NCI-H1105 treated with DMSO at 0.1 percent for 48 hours (cell line): ENCODE measurements around the gene DAB1.

Experiments used
- DNase-seq: peaks from one replicate; lab custom pipeline; 2025; lab: John Stamatoyannopoulos, UW

DAB1 gene

GRCh38 chr1:56975446-56975845, 448.4 kb downstream of the DAB1 start:
- DNase-seq: no peak

- no peak for DNase-seq
Observed at GRCh38 chr1:56973923-56974742, 449.7 kb downstream of the DAB1 start.

- DNase-seq: no peak
Observed at GRCh38 chr1:56972976-56973375, 450.9 kb downstream of the DAB1 start.

DNA sequence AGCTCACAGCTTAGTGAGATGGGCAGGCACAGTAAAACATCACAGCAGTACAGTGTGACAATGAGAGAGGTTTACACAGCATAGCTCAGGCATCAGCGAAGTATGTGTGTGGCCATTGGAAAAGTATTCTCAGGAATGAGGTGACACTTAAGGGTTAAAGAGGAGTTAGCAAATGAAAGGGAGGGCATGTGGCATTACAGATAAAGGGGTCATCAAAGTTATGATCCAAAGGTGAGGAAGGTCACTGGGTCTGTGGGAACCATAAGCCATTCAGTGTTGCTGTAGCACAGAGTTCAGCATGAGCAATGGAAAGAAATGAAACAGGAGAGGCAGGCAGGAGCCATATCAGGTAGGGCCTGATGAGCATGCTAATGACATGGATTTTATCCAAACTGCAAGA, 453.6 kb downstream of the DAB1 start:
- no peak for DNase-seq

- DNase-seq: no peak
Observed at GRCh38 chr1:56968878-56969495, 454.9 kb downstream of the DAB1 start.

DNA sequence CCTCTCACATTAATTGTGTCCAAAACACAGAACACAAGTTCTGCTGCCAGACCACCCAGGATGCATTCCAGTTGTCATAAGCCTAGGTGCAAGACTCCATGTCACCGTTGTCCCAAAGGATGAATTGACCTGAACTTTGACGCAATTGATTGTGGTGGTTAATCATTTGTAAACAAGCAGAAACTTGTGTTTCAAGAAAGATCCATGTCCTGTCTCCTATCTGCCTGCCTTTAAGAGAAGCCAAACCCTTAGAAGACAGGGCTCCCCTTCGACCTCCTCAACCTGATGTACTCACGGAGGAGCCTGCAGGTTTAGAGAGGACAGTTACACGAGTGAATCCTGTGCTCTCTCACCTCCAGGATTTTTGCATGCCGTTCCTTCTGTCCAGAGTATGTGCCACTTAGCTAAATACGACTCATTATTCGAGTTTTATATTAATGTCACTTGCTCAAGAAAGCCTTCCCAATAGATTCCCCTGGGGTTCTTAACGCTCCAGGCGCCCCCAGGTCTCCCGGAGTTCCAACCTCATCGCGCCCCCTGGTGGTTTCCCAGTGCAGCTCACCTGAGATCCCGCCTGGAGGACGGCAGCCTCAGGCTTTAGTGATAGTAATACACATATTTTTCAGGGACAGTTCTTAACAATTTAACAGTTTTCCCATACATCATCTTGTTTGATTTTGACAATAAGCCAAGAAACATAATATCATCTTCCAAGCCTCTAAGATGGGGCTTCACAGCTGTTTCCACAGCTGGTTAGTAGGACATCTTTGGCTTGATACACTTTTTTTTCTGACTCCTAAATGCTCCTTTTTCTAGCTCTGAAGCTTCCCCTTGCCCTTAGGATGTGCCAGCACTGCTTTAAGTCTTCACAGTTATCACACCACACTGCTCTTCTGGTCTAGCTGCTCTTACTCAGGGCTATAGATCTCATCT, 455.7 kb downstream of the DAB1 start:
- no peak for DNase-seq

DNA sequence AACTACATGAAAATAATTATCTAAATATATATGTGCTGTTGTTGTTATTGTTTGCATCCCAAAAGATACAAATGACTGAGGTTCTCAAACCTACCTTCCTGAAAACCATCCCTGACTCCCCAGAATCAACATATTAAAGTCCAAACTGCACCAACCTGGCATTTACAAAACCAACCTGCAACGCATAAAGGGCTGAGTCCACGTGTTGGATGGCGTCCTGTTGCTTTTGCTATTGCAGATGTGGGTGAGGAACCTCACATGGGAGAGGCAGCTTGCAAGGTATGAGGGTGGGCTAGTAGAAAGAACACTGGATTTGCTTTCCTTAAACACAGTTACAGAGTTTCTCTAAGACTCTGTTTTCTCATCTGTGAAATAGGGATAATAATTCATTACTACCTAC, 456.5 kb downstream of the DAB1 start:
- DNase-seq: no peak

- DNase-seq: no peak
Observed at GRCh38 chr1:56966698-56966999, 457.2 kb downstream of the DAB1 start.

DNA sequence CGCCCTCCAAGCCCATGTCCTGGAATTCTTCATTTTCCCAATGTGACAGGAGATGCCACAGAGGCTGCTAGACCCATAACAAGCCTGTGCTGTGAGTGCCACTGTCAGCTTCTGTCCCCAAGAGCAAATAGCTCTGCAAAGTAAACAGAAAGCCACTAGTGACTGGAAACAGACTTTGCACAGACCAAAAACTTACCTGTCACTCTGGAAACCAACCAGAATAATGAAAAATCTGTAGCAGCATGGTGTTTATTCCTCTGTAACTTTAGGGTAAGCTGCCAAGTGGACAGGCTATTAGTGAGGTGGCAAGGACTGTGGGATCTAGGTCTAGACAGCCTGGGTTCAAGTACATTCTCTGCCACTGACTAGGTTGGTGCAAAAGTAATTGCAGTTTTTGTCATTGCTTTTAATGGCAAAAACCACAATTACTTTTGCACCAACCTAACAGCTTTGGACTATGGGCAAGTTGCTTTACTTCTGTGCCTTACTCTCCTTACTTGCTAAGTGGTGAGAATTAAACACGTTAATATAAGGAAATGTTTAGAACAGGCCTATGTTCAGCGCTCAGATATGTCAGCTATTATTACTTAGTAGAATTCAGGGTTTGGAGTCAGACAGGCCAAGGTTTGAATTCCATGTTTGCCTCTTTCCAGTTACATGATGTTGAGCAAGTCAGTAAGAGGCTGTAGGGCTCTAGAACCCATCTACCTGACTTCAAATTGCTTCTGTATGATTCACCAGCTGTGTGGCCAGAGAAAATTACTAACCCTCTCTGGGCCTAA, 457.8 kb downstream of the DAB1 start, which contains the start of gene C8B:
TSS of gene C8B (minus strand) at position 100 of the 782 bp plus-strand sequence. CDS start at position 33, 67 bp downstream.
- no peak for DNase-seq

DNA sequence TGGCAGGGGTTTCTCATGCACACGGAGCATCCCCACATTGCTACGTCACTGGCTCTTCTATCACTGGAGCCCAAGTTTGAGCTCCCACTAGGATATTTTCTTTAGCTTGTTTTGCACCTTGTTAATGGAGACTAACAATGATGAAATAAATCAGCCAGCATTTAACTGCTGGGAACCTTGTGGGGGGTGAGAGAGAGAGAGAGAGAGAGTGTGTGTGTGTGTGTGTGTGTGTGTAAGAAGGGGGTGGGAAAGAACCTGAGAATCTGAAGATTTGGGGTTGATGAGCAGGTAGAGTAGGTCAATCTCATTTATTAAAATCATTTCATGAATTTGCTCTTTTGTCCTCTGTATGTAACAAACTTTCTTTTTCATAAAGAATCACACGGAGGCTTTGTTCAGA, 458.7 kb downstream of the DAB1 start:
- no peak for DNase-seq

- DNase-seq: no peak
Observed at GRCh38 chr1:56964349-56965017, 459.4 kb downstream of the DAB1 start.

- DNase-seq: no peak
Observed at GRCh38 chr1:56963667-56964066, 460.2 kb downstream of the DAB1 start.

DNA sequence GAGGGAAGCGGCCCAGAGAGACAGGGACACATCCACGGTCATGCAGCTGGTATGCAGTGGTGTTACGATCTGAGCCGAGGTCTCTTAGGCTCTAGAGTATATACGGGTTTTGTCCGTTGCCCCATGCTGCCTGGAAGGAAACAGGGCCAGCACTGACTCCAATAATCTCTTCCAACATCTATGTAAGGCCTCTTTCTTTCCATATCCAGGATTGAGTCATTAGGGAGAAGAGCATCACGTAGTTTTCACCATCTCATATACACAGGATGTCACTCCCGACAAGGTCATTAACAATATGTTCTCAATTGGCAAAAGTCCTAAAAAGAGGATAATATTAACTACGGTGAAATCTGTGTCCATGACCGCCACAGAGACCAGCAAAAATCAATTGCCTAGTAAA, 462.4 kb downstream of the DAB1 start:
- no peak for DNase-seq

DNA sequence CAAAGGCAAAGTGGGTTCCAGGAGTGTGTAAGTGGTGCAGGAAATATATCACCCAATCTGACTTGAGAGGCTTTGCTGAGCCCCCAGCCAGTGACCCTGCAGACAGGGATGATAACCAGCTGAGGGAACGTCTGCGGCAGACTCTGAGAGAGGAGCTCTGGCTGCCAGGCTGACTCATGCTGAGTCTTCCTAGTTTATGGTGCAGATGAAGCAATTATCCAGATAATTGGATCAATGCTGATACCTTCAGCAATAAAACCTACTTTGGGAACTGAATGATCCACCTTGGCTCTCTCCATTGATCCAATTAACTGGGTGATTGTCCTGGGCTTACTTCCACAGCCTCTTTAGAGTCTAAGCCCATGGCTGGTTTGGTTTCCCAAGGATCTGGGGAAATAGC, 465.3 kb downstream of the DAB1 start:
- no peak for DNase-seq

DNA sequence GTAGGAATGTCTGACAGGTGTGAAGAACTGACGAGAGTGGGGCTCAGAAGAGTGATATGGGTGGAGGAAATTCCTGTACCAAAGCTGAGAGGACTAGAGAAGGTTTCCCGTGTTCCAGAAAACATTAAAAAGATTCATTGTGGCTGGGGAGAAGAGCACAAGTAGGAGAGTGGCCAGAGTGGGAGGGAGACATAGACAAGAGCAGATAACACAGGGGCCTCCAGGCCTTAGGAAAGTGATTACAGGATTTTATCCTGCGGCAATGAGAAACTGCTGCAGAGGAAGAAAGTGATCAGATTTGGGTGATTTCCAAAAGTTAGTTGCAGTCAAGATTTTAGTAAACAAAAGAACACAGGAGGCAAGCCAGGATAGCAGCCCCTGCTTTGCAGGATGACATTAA, 465.9 kb downstream of the DAB1 start:
- DNase-seq: no peak

- DNase-seq: no peak
Observed at GRCh38 chr1:56954664-56955063, 469.2 kb downstream of the DAB1 start.

GRCh38 chr1:56953386-56953785, 470.5 kb downstream of the DAB1 start:
- DNase-seq: no peak

DNA sequence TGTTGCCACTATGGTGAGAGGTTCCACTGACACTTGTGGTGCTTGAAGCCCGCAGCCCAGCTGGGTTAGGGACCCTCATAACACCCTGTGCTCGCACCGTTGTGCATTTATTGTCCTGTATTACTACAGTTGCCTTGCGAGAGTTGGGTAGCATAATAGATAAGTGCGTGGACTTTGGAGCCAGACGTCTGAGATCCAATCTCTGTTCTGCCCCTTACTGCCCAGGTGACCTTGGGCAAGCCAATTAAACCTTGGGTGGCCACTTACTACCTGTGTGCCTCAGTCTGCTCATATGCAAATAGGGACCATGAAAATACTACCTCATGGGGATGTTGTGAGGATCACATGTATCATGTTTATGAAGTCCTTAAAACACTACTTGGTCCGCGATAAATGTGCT, 471.4 kb downstream of the DAB1 start:
- DNase-seq: no peak

- DNase-seq: no peak
Observed at GRCh38 chr1:56948403-56949023, 475.3 kb downstream of the DAB1 start.
